OCI-LY7 (cell line): ENCODE results near the gene CREG2. TPM values are rescaled to one million over a fixed set of nuclear protein-coding genes. Genes with fewer than 3 reads are reported as not detected.

Experiments
- BruUV-seq: library from RNA; stranded (reverse); fragments of 400-500 nt; replicated peaks from 2 replicates; lab custom pipeline; 2021; lab: Mats Ljungman, UMichigan
- CTCF ChIA-PET: fragments of 300-600 bp; sonication (Branson Sonifier 250); formaldehyde crosslinking; loops from one replicate; lab custom pipeline; 2022; ENCODE audit warnings: antibody characterized with exemption; ENCODE audit not compliant: unreplicated experiment; lab: Charles Lee
- POLR2A ChIA-PET: fragments of 300-600 bp; sonication (Branson Sonifier 250); formaldehyde crosslinking; loops from one replicate; lab custom pipeline; 2022; ENCODE audit warnings: antibody characterized with exemption; lab: Charles Lee
- DNase-seq: peaks from one replicate; pipeline ENCODE4 v3.0.0-alpha.2; 2015; ENCODE audit warnings: low spot score
- H2AFZ ChIP-seq: fragments of 200-600 bp; sonication (generic), shearing (Covaris generic); 2 replicates; pipeline ENCODE4 v1.6.1; 2014; ENCODE audit warnings: mild to moderate bottlenecking, antibody characterized with exemption, low read length, moderate library complexity
- H3K27ac ChIP-seq: fragments of 200-600 bp; sonication (generic); 2 replicates; pipeline ENCODE4 v1.5.1; 2014; ENCODE audit warnings: mixed run types, low read depth, mild to moderate bottlenecking, moderate library complexity, low read length, inconsistent platforms; ENCODE audit not compliant: poor library complexity, severe bottlenecking
- H3K36me3 ChIP-seq: fragments of 200-600 bp; sonication (generic); 2 replicates; pipeline ENCODE4 v1.6.1; 2014; ENCODE audit warnings: mild to moderate bottlenecking, antibody characterized with exemption, low read length, moderate library complexity, mixed read lengths; ENCODE audit not compliant: insufficient read depth
- H3K4me1 ChIP-seq: fragments of 200-600 bp; sonication (generic); 2 replicates; pipeline ENCODE4 v1.5.1; 2014; ENCODE audit warnings: mild to moderate bottlenecking, low read length; ENCODE audit not compliant: insufficient read depth, poor library complexity, severe bottlenecking
- H3K4me2 ChIP-seq: fragments of 200-600 bp; sonication (generic); 2 replicates; pipeline ENCODE4 v1.6.1; 2014; ENCODE audit warnings: mild to moderate bottlenecking, low read length
- H3K4me3 ChIP-seq: fragments of 200-600 bp; sonication (generic); 2 replicates; pipeline ENCODE4 v1.5.1; 2014; ENCODE audit warnings: mild to moderate bottlenecking, low read depth, low read length; ENCODE audit not compliant: poor library complexity, severe bottlenecking
- H3K79me2 ChIP-seq: fragments of 200-600 bp; sonication (generic); 2 replicates; pipeline ENCODE4 v1.6.1; 2016; ENCODE audit warnings: low read depth, mild to moderate bottlenecking, low read length, moderate library complexity, mixed read lengths; ENCODE audit not compliant: insufficient read depth
- H3K9me2 ChIP-seq: fragments of 200-600 bp; sonication (generic); 2 replicates; pipeline ENCODE4 v1.6.1; 2016; ENCODE audit warnings: mild to moderate bottlenecking, low read length, mixed read lengths; ENCODE audit not compliant: insufficient read depth
- H3K9me3 ChIP-seq: fragments of 200-600 bp; sonication (generic); 2 replicates; pipeline ENCODE4 v1.6.1; 2014; ENCODE audit warnings: mild to moderate bottlenecking, mixed run types, low read length, mixed read lengths
- H4K20me1 ChIP-seq: fragments of 200-600 bp; sonication (generic); 2 replicates; pipeline ENCODE4 v1.6.1; 2014; ENCODE audit warnings: mild to moderate bottlenecking, antibody characterized with exemption, low read length, moderate library complexity, mixed read lengths; ENCODE audit not compliant: insufficient read depth
- CTCF ChIP-seq: fragments of 200-600 bp; sonication (generic); conservative IDR thresholded peaks from 2 replicates; pipeline ENCODE4 v1.5.1; 2014; ENCODE audit warnings: mild to moderate bottlenecking, antibody characterized with exemption, low read length, moderate library complexity, mixed read lengths
- EZH2phosphoT487 ChIP-seq: fragments of 200-600 bp; sonication (generic); IDR thresholded peaks from 2 replicates; pipeline ENCODE4 v1.6.1; 2018; ENCODE audit warnings: low read depth, borderline replicate concordance, mild to moderate bottlenecking, mixed run types, antibody characterized with exemption, low read length, moderate library complexity, mixed read lengths
- intact Hi-C: fragments of 100-400 bp; cut with micrococcal nuclease; formaldehyde crosslinking; loops from one replicate; pipeline ENCODE4 v1.10.0; 2022; ENCODE audit not compliant: unreplicated experiment
- total RNA-seq, 2 experiments: library from RNA; depleted of rRNA in 1 of 2; stranded (reverse); fragments of >200 nt in 1 of 2; shearing (Covaris generic) in 1 of 2; gene quantifications; 2 replicates each; pipeline ENCODE4 v1.2.3, GENCODE V29; 2014 to 2022

Gene CREG2
- total RNA-seq, 2 experiments from 2014 or later = not detected

- no peak overlapping the region for H3K4me2 ChIP-seq
- no peak for DNase-seq
- POLR2A ChIA-PET = no interaction called here
- intact Hi-C loops = no loop called here
- BruUV-seq = no TSS peak
- H3K9me2 ChIP-seq = no peaks in the 10 kb centered on the region
- H3K9me3 ChIP-seq = no peaks in the 10 kb centered on the region
- H3K36me3 ChIP-seq = no peaks in the 10 kb centered on the region
- no peaks in the 10 kb centered on the region for H3K79me2 ChIP-seq
- H4K20me1 ChIP-seq = no peaks in the 10 kb centered on the region
- TF ChIP-seq CTCF (no peak), EZH2phosphoT487 (no peak)
- no peak overlapping the region for H2AFZ ChIP-seq
- H3K27ac ChIP-seq = no peak overlapping the region
- H3K4me3 ChIP-seq = no peak overlapping the region
- H3K4me1 ChIP-seq = no peaks in the 10 kb centered on the region
- CTCF ChIA-PET = no interaction called here
These were observed 29.3 kb upstream of the CREG2 start for GRCh38 chr2:101416609-101417008.

- Histone ChIP-seq H3K9me3 (no peaks in the 10 kb centered on the region), H2AFZ (no peak overlapping the region), H3K79me2 (no peaks in the 10 kb centered on the region), H3K4me1 (no peaks in the 10 kb centered on the region), H3K4me2 (no peak overlapping the region), H3K36me3 (no peaks in the 10 kb centered on the region), H3K27ac (no peak overlapping the region), H4K20me1 (no peaks in the 10 kb centered on the region), H3K9me2 (no peaks in the 10 kb centered on the region), H3K4me3 (no peak overlapping the region)
- POLR2A ChIA-PET = no interaction called here
- no peak for DNase-seq
- no peak for TF ChIP-seq EZH2phosphoT487
- no peak for TF ChIP-seq CTCF
- intact Hi-C loops = no loop called here
- CTCF ChIA-PET = no interaction called here
- no TSS peak for BruUV-seq
These were observed 28.6 kb upstream of the CREG2 start for GRCh38 chr2:101415884-101416283.

- CTCF ChIA-PET = no interaction called here
- TF ChIP-seq EZH2phosphoT487 = no peak
- TF ChIP-seq CTCF = peak; percentile 32; the same call in 1 of the 2 replicates
- BruUV-seq = no TSS peak
These were observed 27.9 kb upstream of the CREG2 start for GRCh38 chr2:101415220-101415619.

More at GRCh38 chr2:101415220-101415619, 27.9 kb upstream of the CREG2 start:
- Histone ChIP-seq H4K20me1 (no peaks in the 10 kb centered on the region), H3K36me3 (no peaks in the 10 kb centered on the region), H3K9me2 (no peaks in the 10 kb centered on the region), H3K4me1 (no peaks in the 10 kb centered on the region), H3K4me3 (no peak overlapping the region), H3K4me2 (no peak overlapping the region), H3K79me2 (no peaks in the 10 kb centered on the region), H2AFZ (no peak overlapping the region), H3K9me3 (no peaks in the 10 kb centered on the region), H3K27ac (no peak overlapping the region)
- POLR2A ChIA-PET = no interaction called here
- intact Hi-C loops = no loop called here
- no peak for DNase-seq
